Measurements from ENCODE around the gene ABCC5.

GRCh38 chr3:184008161-184008560, 9.5 kb downstream of the ABCC5 start:
- TF ChIP-seq CTCF (IDR thresholded peaks at IDR 0.05; ENCODE audit: control extremely low read depth in 1 of 3, insufficient read depth in 1 of 3, low read depth in 1 of 3, low read length in 3 of 3) (no peak), KDM5A (IDR thresholded peaks at IDR 0.05; ENCODE audit: low read length) (no peak), RAD21 (IDR thresholded peaks at IDR 0.05 in 1 of 2, conservative IDR thresholded peaks at IDR 0.05 in 1 of 2; ENCODE audit: low read depth in 2 of 2, low read length in 2 of 2) (no peak), MAFK (IDR thresholded peaks at IDR 0.05; ENCODE audit: low read depth, low read length) (no peak), HDAC6 (IDR thresholded peaks at IDR 0.05; ENCODE audit: low read depth, low read length) (no peak), YY1 (IDR thresholded peaks at IDR 0.05; ENCODE audit: low read depth, low read length) (no peak), POLR2AphosphoS5 (IDR thresholded peaks at IDR 0.05; ENCODE audit: low read depth, low read length) (no peak), SIN3A (conservative IDR thresholded peaks at IDR 0.05 in 1 of 2, IDR thresholded peaks at IDR 0.05 in 1 of 2; ENCODE audit: low read depth in 1 of 2, low read length in 2 of 2) (no peak), CHD1 (IDR thresholded peaks at IDR 0.05; ENCODE audit: low read depth, low read length) (no peak), POLR2A (IDR thresholded peaks at IDR 0.05; ENCODE audit: control extremely low read depth in 1 of 2, low read depth in 2 of 2, low read length in 2 of 2) (no peak)
- TF ChIP-seq, protein P1, sequence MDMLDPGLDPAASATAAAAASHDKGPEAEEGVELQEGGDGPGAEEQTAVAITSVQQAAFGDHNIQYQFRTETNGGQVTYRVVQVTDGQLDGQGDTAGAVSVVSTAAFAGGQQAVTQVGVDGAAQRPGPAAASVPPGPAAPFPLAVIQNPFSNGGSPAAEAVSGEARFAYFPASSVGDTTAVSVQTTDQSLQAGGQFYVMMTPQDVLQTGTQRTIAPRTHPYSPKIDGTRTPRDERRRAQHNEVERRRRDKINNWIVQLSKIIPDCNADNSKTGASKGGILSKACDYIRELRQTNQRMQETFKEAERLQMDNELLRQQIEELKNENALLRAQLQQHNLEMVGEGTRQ (IDR thresholded peaks at IDR 0.05; ENCODE audit: low read length), result no peak

Data from H1 (cell line).